Skin epidermis (tissue), 12 donors: ENCODE data around the gene KMO.

Experiments used
- H3K27ac ChIP-seq, 21 experiments: fragments of 200-600 bp; sonication (generic) in 11 of 21; one replicate each; pipeline ENCODE4 v1.5.0; 2020; ENCODE audit warnings: mild to moderate bottlenecking in 3 of 21, inconsistent platforms in 2 of 21, moderate library complexity in 2 of 21
- H3K4me3 ChIP-seq, 7 experiments: fragments of 200-600 bp; sonication (generic) in 2 of 7; one replicate each; pipeline ENCODE4 v1.5.0; 2020; ENCODE audit warnings: inconsistent platforms in 2 of 7, mild to moderate bottlenecking in 2 of 7, moderate library complexity in 1 of 7

Gene KMO

GRCh38 chr1:241532162-241532531, at the start of gene KMO:
KMO (plus strand) TSS chr1:241532378; CDS start chr1:241532445, 67 bp downstream.
- Histone ChIP-seq H3K27ac (peak within 1 kb of the TSS in 18 of 21 experiments; percentile 9 to 80 (median 53)), H3K4me3 (peak within 1 kb of the TSS; percentile 36 to 47 (median 42))

DNA sequence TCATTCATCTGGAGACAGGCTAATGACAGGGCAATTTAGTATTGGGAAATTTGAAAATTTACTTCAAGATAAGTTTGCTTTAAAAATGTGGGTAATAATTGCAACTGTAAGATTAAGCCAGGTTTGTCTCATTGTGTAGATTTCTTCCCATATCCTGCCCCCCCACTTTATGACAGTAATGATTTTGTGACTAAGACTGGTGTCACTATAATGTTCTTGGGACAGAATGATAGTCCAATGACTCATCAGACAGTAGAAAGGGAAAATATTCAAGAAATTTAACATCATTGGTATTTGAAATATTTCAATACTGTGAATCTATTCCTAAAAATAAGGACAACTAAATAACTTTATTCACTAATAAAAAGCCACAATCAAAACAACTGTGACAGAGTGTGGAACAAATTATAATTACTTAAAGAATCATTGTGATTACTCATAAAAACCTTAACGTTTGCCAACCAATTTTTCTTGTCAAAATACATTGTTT, 49.4 kb upstream of the KMO start:
- no peak overlapping the region for H3K27ac ChIP-seq

DNA sequence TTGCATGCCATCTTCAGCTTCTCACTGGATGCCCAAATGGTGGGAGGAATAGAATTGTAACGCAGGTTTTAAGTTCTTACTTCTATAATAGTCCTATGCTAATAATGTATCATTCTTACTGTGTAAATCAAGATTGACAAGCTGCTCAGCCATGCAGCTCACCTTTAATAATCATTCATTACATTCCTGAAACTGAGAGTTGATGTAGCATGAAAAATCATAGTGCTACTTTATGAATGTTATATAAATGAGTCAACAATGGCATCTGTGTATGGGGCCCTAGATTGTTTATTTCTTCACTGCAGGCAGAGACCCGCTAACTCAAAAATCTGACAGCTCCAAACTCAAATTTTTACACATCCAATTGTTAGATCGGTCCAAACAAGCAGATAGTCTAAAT, 47.0 kb upstream of the KMO start:
- no peak overlapping the region for H3K27ac ChIP-seq
- no peak overlapping the region for H3K4me3 ChIP-seq

More for the DNA sequence above, 49.4 kb upstream of the KMO start:
- H3K4me3 ChIP-seq, result no peak overlapping the region

DNA sequence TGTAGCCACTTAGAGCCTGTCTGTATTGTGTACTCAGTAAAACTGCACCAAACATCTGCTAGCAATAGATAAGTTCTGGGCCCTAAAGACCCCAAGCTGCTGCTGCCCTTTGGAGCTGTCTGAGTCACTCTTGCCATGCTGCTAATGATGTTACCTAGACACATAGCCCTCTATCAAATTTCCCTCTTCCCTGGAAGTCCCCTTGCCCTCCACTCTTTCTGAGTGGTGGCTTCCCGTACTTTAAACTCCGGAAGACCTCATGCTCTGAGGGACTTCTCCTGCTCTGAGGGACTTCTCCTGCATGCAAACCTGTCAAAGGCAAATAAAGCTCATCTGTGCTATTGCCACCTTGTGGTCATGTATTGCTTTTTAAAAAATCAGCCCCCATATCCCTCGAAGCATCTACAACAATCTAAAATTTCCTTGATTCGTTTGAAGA, 46.6 kb upstream of the KMO start:
- H3K4me3 ChIP-seq, result no peak overlapping the region
- H3K27ac ChIP-seq, result no peak overlapping the region

- Histone ChIP-seq H3K27ac (no peak overlapping the region), H3K4me3 (no peak overlapping the region)
Measured at GRCh38 chr1:241488739-241489138, 43.4 kb upstream of the KMO start.

GRCh38 chr1:241495741-241496140, 36.4 kb upstream of the KMO start:
- H3K4me3 ChIP-seq, result no peak overlapping the region
- H3K27ac ChIP-seq, result no peak overlapping the region

DNA sequence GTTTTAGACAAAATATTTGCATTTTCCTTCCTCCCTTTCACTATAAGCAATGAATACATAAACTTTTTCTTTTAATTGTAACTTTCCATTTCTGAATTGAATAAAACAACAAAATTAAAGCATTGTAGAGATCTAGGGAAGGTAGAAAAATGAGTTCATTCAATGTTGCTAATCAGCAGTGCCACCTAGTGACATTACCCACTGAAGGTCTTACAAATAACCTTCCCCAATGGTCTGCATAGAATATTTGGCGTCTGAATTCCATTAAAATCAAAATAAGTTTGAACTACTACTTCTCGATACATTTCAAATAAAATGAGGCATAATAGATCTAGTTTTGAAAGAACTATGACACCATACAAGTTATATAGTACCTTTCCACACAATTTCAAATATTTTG, 32.3 kb upstream of the KMO start:
- Histone ChIP-seq H3K4me3 (no peak overlapping the region), H3K27ac (no peak overlapping the region)

- H3K27ac ChIP-seq, result no peak overlapping the region
- H3K4me3 ChIP-seq, result no peak overlapping the region
Measured at GRCh38 chr1:241503444-241503843, 28.7 kb upstream of the KMO start.

GRCh38 chr1:241507189-241507863, 24.9 kb upstream of the KMO start:
- no peak overlapping the region for H3K4me3 ChIP-seq
- no peak overlapping the region for H3K27ac ChIP-seq

DNA sequence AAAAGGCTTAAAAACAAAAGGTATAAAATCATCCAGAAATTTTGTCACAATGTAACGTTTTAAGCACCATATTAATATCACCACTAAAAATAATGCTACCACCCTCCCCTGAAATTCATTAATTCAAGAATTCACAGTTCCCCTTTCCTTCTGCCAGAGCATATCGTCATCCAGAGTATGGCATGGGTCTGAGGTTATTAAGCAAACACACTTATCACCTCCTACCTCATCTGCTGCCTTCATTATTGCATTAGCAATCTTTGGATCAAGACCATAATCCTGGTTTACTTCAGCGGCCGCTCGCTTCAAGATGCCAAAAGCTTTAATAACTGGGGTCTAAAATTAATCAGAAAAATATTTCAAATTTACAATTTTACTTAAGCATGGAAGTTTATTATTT, 18.8 kb upstream of the KMO start:
- Histone ChIP-seq H3K27ac (no peak overlapping the region), H3K4me3 (no peak overlapping the region)

DNA sequence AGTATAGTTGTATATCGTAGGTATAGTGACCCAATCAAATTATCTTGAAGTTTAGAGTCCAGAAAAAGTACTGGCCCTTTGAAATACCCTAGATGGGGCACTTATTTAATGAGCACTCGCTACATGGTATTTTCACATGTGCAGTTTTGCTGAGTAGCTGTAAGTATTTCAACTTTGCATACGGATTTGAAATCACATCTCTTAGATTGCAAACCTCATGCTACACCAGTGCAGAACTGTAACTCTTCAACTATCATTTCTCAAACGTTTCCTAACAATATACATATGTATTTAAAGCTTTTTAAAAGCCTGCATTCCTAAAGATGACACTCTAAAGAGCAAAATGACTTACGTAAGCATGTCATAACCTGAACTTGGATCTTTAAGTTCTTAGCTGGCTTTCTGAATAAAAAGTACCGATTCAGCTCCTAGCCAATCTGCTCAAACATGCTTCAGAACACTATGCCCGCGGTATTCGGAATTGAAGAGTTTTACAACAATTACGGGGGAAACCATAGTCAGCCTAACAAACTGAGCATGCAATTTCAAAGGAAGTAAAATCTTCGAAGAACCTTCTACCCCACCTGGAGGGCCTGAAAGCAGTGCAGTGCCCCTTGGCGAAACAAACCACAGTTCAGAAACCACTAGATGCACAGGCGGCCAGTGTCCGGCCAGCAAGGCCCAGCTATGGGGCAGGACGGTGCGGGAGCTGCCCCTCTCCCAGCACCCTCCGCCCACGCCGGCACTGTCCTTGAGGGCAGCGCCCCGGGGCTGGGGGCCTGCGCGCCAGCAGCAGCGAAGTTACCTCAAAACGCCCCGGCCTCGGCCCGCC, 13.5 kb upstream of the KMO start:
- peak overlapping the region; percentile 62 to 95 (median 92) for H3K4me3 ChIP-seq
- peak overlapping the region; percentile 23 to 94 (median 89) for H3K27ac ChIP-seq

GRCh38 chr1:241519308-241520079, 12.7 kb upstream of the KMO start, which contains the start of gene FH:
FH (minus strand) TSS chr1:241519755; CDS start chr1:241519722, 33 bp downstream.
- peak within 1 kb of the TSS; percentile 62 to 95 (median 92) for H3K4me3 ChIP-seq
- H3K27ac ChIP-seq, result peak within 1 kb of the TSS; percentile 23 to 94 (median 89)

- H3K27ac ChIP-seq, result peak overlapping the region in 7 of 21 experiments; percentile 17 to 89 (median 39)
Measured at GRCh38 chr1:241520080-241520465, 12.1 kb upstream of the KMO start.

DNA sequence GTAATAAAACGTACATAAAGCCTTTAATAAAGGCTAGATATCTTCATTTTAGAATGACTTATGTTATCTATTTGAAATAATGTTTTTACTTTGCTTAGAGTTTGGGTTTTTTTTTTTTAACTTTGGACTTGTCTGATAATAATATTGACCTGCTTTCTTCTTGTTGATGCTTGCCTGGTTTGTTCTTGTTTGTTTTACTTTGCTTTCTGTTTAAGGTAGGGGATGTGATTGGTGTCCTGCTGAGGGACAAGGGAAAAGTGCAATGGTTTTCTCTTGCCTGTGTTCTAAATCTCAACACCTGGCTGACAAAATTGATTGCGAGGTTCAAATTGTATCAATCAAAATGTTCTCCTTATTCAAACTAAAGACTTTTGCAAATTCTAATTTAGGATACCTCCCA, 10.5 kb upstream of the KMO start:
- Histone ChIP-seq H3K27ac (no peak overlapping the region), H3K4me3 (no peak overlapping the region)

More at GRCh38 chr1:241520080-241520465, 12.1 kb upstream of the KMO start:
- peak overlapping the region; percentile 20 to 95 (median 80) for H3K4me3 ChIP-seq

DNA sequence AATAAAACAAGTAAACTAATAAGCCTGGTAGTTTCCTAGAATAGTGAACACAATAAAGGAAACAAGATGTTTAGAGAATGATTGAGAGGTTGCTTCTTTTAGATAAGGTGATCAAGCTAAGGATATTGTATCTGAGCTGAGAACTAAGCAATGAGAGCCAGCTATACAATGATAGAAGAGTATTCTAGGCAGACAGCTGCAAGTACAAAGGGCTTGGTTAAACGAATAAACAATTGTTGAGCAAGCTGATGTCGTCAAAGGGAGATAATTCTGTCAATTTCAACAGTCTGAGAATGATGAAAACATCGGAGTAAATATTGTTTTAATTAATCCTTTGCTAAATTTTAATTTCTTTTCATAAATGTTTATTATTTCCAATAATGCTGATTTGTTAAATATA, 7.2 kb upstream of the KMO start:
- Histone ChIP-seq H3K27ac (no peak overlapping the region), H3K4me3 (no peak overlapping the region)

- H3K4me3 ChIP-seq, result no peak overlapping the region
- no peak overlapping the region for H3K27ac ChIP-seq
Measured at GRCh38 chr1:241527146-241527545, 5.0 kb upstream of the KMO start.

GRCh38 chr1:241531195-241532161, 700 bp upstream of the KMO start:
- H3K27ac ChIP-seq, result peak overlapping the region in 18 of 21 experiments; percentile 9 to 80 (median 53)
- peak overlapping the region; percentile 36 to 47 (median 42) for H3K4me3 ChIP-seq

DNA sequence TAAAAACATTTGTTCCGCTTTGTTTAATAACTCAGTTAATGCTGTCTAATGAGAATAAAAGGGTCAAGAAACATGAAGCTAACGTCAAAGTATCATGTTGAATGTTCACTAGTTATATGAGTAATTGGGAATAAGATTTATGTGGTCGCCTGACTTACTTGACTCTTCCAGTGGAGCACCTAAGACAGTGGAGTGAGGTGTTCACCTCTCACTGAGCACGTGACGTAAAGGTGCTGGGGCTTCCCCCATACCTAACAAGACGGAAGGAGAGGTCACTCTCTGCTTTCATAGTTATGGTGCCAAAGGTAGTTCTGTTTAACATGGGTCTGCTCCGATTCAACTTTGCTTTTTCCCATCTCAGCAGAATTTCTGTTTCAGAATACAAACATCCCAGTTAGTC, 686 bp downstream of the KMO start:
- Histone ChIP-seq H3K27ac (peak overlapping the region in 6 of 21 experiments; percentile 0 to 80 (median 58)), H3K4me3 (no peak overlapping the region)
